Neural crest cell (in vitro differentiated cells): ENCODE data around the gene NMNAT3. TPM values are rescaled to one million over a fixed set of nuclear protein-coding genes. Genes with fewer than 3 reads are reported as not detected.
"Not testable (repeated sequence)": the region's sequence is repeated elsewhere in the genome, so short reads cannot be mapped to it uniquely, and the experiment has no call there.

Experiments
- DNase-seq: peaks from one replicate; pipeline ENCODE4 v3.0.0; 2021; ENCODE audit warnings: low read depth, mixed read lengths, low spot score
- H3K27ac Mint-ChIP-seq: one replicate; pipeline ENCODE4 v1.8.0; 2021; ENCODE audit warnings: mild to moderate bottlenecking, mixed read lengths; ENCODE audit not compliant: unreplicated experiment
- H3K27me3 Mint-ChIP-seq: 2 replicates; pipeline ENCODE4 v1.8.0; 2021; ENCODE audit warnings: low read depth, mild to moderate bottlenecking, mixed read lengths
- H3K36me3 Mint-ChIP-seq: 2 replicates; pipeline ENCODE4 v1.8.0; 2021; ENCODE audit warnings: low read depth, mild to moderate bottlenecking, mixed read lengths
- H3K4me1 Mint-ChIP-seq: 2 replicates; pipeline ENCODE4 v1.8.0; 2021; ENCODE audit warnings: mixed read lengths
- H3K4me3 Mint-ChIP-seq: one replicate; pipeline ENCODE4 v1.8.0; 2021; ENCODE audit warnings: mild to moderate bottlenecking, mixed read lengths
- H3K9me3 Mint-ChIP-seq: 2 replicates; pipeline ENCODE4 v1.8.0; 2021; ENCODE audit warnings: mixed read lengths
- CTCF ChIP-seq: fragments of 200-600 bp; sonication (generic); conservative IDR thresholded peaks from 2 replicates; pipeline ENCODE4 v1.5.0; 2021; ENCODE audit warnings: antibody characterized with exemption, mild to moderate bottlenecking
- total RNA-seq: library from RNA; stranded (reverse); gene quantifications from 2 replicates; pipeline ENCODE4 v1.2.1, GENCODE V29; 2021

NMNAT3 gene
- total RNA-seq, 1 donor from 2014 or later, result 2.5 TPM

DNA sequence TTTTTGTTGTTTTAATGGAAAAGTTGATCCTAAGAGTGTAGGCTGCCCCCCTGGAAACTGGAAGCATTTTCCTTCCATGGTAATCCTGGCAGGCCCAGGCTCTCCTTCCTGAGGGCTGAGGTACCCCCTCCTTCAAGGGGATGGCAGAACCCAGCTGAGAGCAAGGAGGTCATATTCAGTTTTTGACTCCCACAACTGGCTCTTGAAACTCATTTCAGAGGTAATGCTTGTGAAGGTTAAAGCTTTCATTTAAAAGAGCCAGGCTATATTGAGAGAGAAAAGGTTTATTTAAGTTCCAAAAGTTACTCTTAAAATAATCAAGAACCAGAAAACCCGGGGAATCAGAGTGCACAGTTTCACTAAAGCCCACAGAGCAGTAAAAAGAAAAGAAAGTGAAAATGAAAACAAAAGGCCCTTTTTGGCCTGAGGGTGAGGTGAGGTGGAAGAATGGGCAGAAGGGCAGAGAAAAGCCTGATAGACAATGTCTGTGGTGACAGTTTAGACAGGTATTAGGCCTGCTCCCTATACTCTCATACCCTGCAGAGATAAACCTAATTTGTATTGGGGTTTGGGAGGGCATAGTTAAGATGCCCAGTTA lies 91.3 kb downstream of the NMNAT3 start:
- Mint-ChIP-seq H3K9me3 (no peaks in the 10 kb centered on the region), H3K27me3 (no peaks in the 10 kb centered on the region), H3K27ac (no peak overlapping the region), H3K4me3 (no peak overlapping the region), H3K4me1 (no peaks in the 10 kb centered on the region), H3K36me3 (peaks cover 3% of the 10 kb centered on the region)
- no peak for DNase-seq
- TF ChIP-seq CTCF, result no peak

GRCh38 chr3:139585820-139586219 lies 92.0 kb downstream of the NMNAT3 start:
- TF ChIP-seq CTCF, result no peak
- Mint-ChIP-seq H3K4me3 (no peak overlapping the region), H3K4me1 (no peaks in the 10 kb centered on the region), H3K27ac (no peak overlapping the region), H3K27me3 (no peaks in the 10 kb centered on the region), H3K36me3 (peaks cover 3% of the 10 kb centered on the region), H3K9me3 (no peaks in the 10 kb centered on the region)
- DNase-seq, result no peak

GRCh38 chr3:139583651-139584050 lies 94.1 kb downstream of the NMNAT3 start:
- H3K27ac Mint-ChIP-seq, H3K27me3 Mint-ChIP-seq: not testable (repeated sequence)

GRCh38 chr3:139578783-139579182 lies 99.0 kb downstream of the NMNAT3 start:
- DNase-seq, result no peak
- H3K27ac Mint-ChIP-seq, result no peak overlapping the region
- peaks cover 5% of the 10 kb centered on the region for H3K4me1 Mint-ChIP-seq
- no peaks in the 10 kb centered on the region for H3K27me3 Mint-ChIP-seq
- no peaks in the 10 kb centered on the region for H3K9me3 Mint-ChIP-seq
- no peak for TF ChIP-seq CTCF
- no peak overlapping the region for H3K4me3 Mint-ChIP-seq
- H3K36me3 Mint-ChIP-seq, result peaks cover 2% of the 10 kb centered on the region

More at GRCh38 chr3:139583651-139584050, 94.1 kb downstream of the NMNAT3 start:
- H3K36me3 Mint-ChIP-seq, H3K9me3 Mint-ChIP-seq, H3K4me3 Mint-ChIP-seq, H3K4me1 Mint-ChIP-seq, DNase-seq: not testable (repeated sequence)

DNA sequence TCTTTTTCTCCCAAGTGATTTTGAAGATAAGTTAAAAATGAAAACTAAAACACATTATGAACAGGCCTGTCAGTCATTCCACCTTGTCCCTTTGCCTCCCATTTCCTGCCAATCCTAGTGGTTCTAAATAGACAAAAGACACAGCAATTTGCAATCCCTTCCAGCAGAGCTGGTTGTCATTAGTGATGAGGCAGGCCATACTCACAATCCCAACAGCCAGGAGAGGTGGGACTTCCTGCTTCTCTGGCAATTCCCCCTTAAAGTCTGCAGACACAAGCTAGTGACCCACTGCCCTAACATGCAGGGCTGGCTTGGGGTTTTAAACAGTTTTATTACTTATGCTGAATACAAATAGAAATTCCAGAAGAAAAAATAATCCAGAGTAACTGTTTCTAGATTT lies 99.9 kb downstream of the NMNAT3 start:
- H3K9me3 Mint-ChIP-seq, result no peaks in the 10 kb centered on the region
- no peaks in the 10 kb centered on the region for H3K27me3 Mint-ChIP-seq
- H3K36me3 Mint-ChIP-seq, result peaks cover 2% of the 10 kb centered on the region
- no peak for DNase-seq
- TF ChIP-seq CTCF, result no peak
- H3K4me1 Mint-ChIP-seq, result peaks cover 5% of the 10 kb centered on the region
- H3K27ac Mint-ChIP-seq, result no peak overlapping the region
- no peak overlapping the region for H3K4me3 Mint-ChIP-seq

DNA sequence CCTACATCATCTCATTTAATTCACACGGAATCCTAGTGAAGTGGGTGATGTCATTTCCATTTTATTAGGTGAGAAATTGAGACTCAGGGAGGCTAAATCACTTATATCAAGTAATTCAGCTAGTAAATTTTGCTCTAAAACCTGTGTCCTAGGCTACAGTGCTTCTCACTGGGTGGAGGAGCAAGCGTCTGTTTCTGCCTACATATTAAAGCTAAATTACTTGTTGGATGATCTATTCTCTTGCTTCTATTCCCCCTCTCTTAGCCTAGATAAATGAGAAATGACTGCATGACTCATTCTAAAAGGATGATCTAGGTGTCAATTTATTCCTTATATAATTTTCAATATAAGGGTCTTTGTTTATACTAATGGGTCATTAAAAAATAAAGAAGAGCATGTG lies 100.4 kb downstream of the NMNAT3 start:
- no peak for DNase-seq
- Mint-ChIP-seq H3K9me3 (no peaks in the 10 kb centered on the region), H3K4me1 (peaks cover 5% of the 10 kb centered on the region), H3K36me3 (peaks cover 2% of the 10 kb centered on the region), H3K4me3 (no peak overlapping the region), H3K27ac (no peak overlapping the region), H3K27me3 (no peaks in the 10 kb centered on the region)
- no peak for TF ChIP-seq CTCF
